NCI-H187 (cell line): ENCODE data around the gene NBAS.
"Not testable (repeated sequence)": the region's sequence is repeated elsewhere in the genome, so short reads cannot be mapped to it uniquely, and the experiment has no call there.

Experiments used
- DNase-seq, 2 experiments: peaks; one replicate each; lab custom pipeline; 2025; lab: John Stamatoyannopoulos, UW

NBAS gene

GRCh38 chr2:15460112-15460620, 101.0 kb downstream of the NBAS start:
- DNase-seq: no peak

- no peak for DNase-seq
These were observed 102.9 kb downstream of the NBAS start for GRCh38 chr2:15458277-15458676.

GRCh38 chr2:15457868-15458267, 103.3 kb downstream of the NBAS start:
- no peak for DNase-seq

DNA sequence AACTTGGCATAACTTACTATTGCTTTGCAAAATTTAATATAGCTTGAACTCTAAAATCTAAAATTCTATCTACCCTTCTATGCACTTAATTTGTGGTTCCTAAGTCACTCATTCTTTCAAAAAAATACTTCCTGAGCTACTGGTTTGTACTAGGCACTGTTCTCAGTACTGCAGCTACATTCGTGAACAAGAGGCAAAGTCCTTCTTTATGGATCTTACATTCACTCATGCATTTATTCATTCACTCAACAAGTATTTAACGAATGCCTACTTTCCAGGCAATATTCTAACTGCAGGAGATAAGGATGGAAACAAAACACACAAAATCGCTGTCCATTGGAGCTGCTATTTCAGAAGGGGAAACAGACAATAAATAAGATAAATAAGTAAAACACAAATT, 104.8 kb downstream of the NBAS start:
- no peak for DNase-seq

DNA sequence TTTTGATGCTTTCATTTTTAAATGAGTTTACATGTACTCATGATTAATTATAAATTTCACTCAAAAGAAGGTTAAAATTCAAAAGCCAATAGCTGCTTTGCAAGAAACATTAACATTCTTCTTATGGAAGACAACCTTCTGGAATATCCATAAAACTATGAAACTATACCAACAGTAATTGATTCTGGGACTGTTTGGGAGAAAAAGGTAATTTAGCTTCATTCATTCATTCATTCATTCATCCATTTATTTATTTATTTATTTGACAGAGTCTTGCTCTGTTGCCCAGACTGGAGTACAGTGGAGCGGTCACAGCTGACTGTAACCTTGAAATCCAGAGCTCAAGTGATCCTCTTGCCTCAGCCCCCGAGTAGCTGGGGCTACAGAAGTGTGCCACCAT, 110.3 kb downstream of the NBAS start:
- no peak for DNase-seq

DNA sequence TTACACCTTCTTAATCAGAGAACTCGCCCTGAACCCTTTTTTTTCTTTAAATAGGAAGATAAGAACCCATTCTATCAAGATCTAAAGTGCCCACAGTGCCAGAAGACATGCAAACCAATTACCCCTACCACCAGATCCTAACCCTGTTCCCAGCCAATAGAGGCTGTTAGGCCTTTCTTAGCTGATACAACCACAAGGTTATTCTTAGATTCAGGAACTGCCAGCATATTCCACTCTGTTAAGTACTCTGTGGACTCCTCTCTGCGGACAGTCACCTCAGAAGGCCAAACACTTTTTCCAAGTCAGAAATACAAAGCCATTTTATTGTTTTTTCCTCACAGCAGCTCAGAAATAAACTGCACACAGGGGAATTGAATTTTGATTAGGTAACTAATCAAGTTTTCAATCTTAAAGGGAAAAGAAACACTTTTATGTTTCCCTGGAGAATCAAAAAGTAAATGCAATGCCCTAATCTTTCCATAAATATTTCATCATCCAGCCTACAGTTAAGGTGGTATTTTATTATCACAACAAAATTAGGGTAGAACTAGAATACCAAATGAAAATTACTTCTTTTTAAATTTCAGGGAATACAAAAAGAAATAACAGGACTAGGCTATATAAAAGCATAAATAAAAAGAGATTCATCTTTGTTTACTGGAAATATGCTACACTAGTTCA, 111.4 kb downstream of the NBAS start:
- no peak for DNase-seq

- DNase-seq: no peak
These were observed 112.8 kb downstream of the NBAS start for GRCh38 chr2:15448250-15448839.

- DNase-seq: no peak
These were observed 113.8 kb downstream of the NBAS start for GRCh38 chr2:15447381-15447780.

DNA sequence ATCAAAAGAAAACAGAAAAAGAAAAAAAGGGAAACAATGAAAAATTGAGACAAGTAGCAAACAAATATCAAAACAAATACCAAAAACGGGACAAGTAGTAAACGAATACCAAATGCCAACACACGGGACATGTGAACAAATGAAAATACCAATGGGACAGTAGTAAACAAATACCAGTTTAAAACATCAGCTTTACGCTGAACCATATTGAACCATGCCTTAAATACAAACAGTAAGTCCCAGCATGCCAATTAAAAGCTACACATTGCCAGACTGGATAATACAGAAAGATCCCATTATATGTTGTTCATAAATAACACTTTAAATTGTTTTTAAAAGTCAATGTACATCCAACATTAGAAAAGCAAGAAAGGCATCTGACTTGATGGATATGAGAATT, 114.2 kb downstream of the NBAS start:
- no peak for DNase-seq

DNA sequence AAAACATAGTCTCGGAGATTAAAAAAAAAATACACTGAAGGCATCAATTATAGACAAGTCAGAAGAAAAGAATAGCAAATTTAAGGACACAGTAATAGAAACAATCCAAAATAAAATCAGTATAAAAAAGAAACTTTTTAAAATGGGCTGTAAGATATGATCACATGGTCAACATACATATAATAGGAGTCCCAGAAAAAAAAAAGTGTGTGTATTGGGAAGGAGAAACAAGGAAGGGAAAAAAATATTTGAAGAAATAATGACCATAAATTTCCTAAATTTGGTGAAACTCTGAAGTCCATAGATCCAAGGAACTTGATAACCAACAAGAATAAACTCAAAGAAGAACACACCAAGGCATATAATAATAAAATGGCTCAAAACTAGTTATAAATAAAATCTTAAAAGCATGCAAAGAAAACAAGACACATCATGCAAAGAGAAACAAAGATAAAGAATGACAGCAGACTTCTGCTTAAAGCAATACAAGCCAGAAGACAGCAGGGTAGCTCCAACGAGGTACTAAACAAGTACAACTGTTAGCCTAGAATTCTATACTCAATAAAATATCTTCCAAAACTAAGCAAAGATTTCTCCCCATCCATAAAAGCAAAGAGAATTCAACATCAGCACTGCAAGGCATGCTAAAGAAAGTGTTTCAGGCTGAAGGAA, 115.1 kb downstream of the NBAS start:
- DNase-seq: no peak

- not testable (repeated sequence) for DNase-seq
These were observed 121.2 kb downstream of the NBAS start for GRCh38 chr2:15439768-15440524.

DNA sequence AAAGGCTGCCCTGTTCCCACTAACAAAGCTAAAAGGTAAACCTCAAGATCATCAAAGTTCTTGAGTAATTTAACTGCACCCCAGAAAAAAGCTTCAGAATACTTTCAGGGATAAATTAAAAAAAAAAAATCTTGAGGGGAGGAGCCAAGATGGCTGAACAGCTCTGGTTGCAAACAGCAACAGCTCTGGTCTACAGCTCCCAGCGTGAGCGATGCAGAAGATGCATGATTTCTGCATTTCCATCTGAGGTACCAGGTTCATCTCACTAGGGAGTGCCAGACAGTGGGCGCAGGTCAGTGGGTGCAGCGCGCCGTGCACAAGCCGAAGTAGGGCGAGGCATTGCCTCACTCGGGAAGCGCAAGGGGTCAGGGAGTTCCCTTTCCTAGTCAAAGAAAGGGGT, 121.8 kb downstream of the NBAS start:
- DNase-seq: not testable (repeated sequence)

GRCh38 chr2:15436195-15436594, 124.9 kb downstream of the NBAS start:
- DNase-seq: no peak

GRCh38 chr2:15435474-15435873, 125.7 kb downstream of the NBAS start:
- no peak for DNase-seq

- no peak for DNase-seq
These were observed 128.4 kb downstream of the NBAS start for GRCh38 chr2:15432642-15433256.

DNA sequence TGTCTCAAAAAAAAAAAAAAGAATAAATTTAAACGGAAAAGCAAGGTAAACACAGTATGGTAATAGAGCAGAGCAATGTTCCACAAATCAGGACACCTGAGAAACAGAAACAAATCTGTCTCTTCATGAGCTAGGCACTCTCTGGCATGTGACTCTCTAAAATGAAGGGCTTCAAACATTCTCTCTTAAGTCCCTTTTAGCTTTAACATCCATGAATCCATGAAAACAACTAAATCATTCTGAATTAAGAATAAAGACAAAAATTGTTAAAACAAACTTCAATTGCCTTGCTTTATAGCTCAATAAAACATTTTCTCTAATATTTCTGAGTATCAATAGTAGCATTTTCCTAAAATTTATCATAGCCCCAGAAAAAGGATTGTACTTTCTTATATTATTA, 132.1 kb downstream of the NBAS start:
- DNase-seq: no peak

GRCh38 chr2:15427987-15428386, 133.1 kb downstream of the NBAS start:
- no peak for DNase-seq

- DNase-seq: no peak
These were observed 134.5 kb downstream of the NBAS start for GRCh38 chr2:15426606-15427005.

- no peak for DNase-seq
These were observed 135.4 kb downstream of the NBAS start for GRCh38 chr2:15425712-15426111.

DNA sequence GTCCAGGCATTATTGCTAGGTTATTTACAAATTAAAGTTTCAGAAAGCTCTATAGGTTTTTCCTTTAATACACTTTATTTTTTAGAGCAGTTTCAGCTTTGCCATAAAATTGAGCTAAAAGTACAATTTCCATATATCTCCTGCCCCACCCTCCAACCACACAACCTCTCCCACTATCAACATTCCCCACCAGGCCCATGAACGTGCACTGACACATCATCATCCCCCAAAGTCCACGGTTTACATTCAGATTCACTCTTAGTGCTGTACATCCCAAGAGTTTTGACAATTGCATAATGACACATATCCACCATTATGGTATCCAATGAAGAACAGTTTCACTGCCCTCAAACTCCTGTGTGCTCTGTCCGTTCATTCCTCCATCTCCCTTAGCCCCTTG, 139.4 kb downstream of the NBAS start:
- DNase-seq: no peak

DNA sequence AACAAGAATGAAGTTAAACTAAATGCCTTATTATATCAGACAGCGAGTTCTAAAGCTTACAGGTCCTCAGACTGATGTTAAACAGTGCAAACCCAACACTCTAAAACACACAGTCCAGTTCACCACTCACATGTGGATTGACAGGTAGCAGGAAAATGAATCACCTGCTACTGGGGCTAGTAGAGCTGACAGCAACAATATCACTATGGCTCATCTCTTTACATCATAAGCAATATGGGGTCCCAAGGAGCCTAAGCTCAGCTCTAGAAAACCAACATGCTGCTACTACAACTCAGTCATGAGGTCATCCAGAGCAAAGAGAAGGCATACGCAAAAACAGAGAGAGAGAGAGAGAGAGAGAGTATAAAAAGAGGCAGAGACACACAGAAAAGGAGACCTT, 145.4 kb downstream of the NBAS start:
- DNase-seq: no peak

GRCh38 chr2:15412779-15413178, 148.4 kb downstream of the NBAS start:
- DNase-seq: no peak
